ENCODE results near the gene ZNF474.

ZNF474 gene

DNA sequence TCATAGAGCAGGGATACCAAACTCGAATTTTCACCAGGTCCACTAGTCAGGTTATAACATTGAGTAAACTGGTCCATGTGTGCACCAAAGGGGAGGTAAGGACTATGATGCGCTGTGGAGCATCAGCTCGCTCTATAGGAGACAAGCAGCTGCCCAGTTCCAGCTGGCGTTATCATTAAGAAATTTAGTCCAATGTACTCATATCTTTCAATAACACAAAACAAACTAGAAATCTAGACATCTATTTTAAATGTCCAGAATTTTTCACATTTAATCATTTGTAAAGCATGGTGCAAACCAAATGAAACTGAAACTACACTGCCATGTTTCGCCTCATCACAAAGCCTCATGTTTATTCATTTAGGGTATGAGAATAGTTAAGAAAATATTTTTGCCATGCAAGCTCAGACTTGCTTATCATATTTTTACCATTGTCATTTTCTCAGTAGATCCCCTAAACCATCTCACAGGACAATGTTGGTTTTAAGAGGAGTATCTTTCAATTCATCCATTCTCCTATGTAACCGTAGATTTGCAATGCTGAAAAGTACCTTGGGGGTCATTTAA lies 50.9 kb downstream of the ZNF474 start:
- no peak overlapping the region for H3K4me3 ChIP-seq (ENCODE audit: low read depth, low read length)
- no peak for DNase-seq (ENCODE audit: low read depth)
- TF ChIP-seq CTCF (IDR thresholded peaks at IDR 0.05; ENCODE audit: low read depth, low read length, missing control alignments): no peak

GRCh38 chr5:122180863-122181548 lies 51.7 kb downstream of the ZNF474 start:
- H3K4me3 ChIP-seq (ENCODE audit: low read depth, low read length): no peak overlapping the region
- TF ChIP-seq CTCF (IDR thresholded peaks at IDR 0.05; ENCODE audit: low read depth, low read length, missing control alignments): no peak
- DNase-seq (ENCODE audit: low read depth): no peak

GRCh38 chr5:122181863-122182262 lies 52.5 kb downstream of the ZNF474 start:
- no peak for TF ChIP-seq CTCF (IDR thresholded peaks at IDR 0.05; ENCODE audit: low read depth, low read length, missing control alignments)
- H3K4me3 ChIP-seq (ENCODE audit: low read depth, low read length): no peak overlapping the region
- DNase-seq (ENCODE audit: low read depth): no peak

DNA sequence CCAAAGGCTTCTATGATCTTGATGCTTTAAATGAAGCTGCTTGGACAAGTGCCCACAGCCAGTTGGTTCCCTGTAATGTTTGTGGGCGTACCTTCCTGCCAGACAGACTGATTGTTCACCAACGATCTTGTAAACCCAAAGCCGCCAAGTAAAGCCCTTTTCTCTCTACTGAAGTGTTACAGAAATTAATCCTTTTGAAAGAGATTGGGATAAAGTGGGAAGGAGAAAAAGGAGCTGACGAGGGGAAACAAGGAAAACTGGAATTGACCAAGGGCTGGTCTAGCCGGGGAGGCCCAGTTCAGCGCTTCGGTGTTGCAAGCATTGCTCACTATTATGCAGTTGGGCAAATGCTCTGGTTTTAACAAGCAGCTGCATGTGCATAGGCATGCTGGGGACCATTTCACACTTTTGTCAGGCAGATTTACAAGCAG lies 53.2 kb downstream of the ZNF474 start:
- no peak for TF ChIP-seq CTCF (IDR thresholded peaks at IDR 0.05; ENCODE audit: low read depth, low read length, missing control alignments)
- DNase-seq (ENCODE audit: low read depth): no peak
- H3K4me3 ChIP-seq (ENCODE audit: low read depth, low read length): no peak overlapping the region

DNA sequence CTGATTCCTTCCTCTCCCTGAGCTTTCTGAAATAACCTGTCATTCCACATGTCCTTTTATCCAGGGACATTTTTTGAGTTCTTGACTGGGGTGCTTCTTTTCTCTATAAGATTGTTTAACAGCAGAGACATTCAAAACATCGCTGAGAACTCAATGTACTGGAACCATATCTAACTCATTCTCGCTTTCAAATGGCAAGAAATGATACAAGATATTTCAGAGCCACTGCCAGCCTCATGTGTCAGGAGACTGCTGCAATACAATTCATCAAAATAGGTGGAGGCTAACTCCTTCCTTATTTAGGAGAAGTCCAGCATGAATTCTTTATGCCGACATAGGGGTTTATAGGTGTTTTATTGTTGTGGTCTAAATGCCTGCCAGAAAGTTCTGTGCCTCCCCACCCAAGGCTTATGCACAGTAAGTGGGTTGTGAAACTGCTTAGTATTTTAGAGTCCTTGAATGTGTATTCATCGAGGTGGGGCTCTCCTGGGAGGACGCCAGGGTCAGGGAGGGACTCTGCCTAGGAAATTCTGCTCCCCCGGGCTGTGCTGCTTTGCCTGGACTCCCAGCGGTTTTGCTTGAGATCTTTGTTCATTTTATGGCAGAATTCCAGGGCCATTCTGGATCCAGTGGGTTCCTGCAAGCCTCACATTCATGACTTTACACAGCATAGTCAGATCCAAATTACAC lies 53.9 kb downstream of the ZNF474 start:
- TF ChIP-seq CTCF (IDR thresholded peaks at IDR 0.05; ENCODE audit: low read depth, low read length, missing control alignments): no peak
- DNase-seq (ENCODE audit: low read depth): no peak
- H3K4me3 ChIP-seq (ENCODE audit: low read depth, low read length): no peak overlapping the region

GRCh38 chr5:122183788-122184170 lies 54.4 kb downstream of the ZNF474 start:
- TF ChIP-seq CTCF (IDR thresholded peaks at IDR 0.05; ENCODE audit: low read depth, low read length, missing control alignments): no peak
- no peak for DNase-seq (ENCODE audit: low read depth)
- no peak overlapping the region for H3K4me3 ChIP-seq (ENCODE audit: low read depth, low read length)
